ENCODE results near the gene SP7.

The SP7 gene

DNA sequence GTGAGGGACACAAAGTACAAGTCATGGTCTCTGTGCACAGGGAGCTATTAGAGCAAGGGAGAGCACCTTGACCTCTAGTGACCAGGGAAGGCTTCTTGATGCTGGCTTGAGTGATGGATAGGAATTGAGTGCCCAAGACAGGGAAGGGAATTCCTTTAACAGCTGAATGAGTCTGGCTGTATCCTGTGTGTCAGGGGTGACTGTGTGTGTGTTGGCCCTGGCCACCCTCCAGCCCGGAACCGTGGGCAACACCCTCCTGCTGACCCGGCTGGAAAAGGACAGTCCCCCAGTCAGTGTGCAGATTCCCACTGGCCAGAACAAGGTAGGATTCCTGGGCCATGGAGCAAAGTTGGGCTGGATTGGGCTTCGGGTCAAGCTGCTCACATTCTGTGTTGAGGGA lies 46.3 kb downstream of the SP7 start:
- Histone ChIP-seq H3K27ac (ENCODE audit: low read length) (no peak overlapping the region), H3K27me3 (ENCODE audit: low read depth, low read length) (no peaks in the 10 kb centered on the region), H3K4me3 (ENCODE audit: low read depth in 1 of 2, low read length in 2 of 2) (no peak overlapping the region), H3K9me3 (ENCODE audit: control insufficient read depth in 1 of 2, low read length in 2 of 2) (no peaks in the 10 kb centered on the region), H3K36me3 (ENCODE audit: control insufficient read depth in 1 of 2, insufficient read depth in 2 of 2, low read length in 2 of 2) (no peaks in the 10 kb centered on the region), H3K4me1 (ENCODE audit: control insufficient read depth in 1 of 2, insufficient read depth in 2 of 2, low read length in 2 of 2) (peaks cover 0 to 4% of the 10 kb centered on the region in 2 donors)

GRCh38 chr12:53288322-53288721 lies 47.8 kb downstream of the SP7 start:
- Histone ChIP-seq H3K4me1 (ENCODE audit: control insufficient read depth in 1 of 2, insufficient read depth in 2 of 2, low read length in 2 of 2) (no peaks in the 10 kb centered on the region), H3K36me3 (ENCODE audit: control insufficient read depth in 1 of 2, insufficient read depth in 2 of 2, low read length in 2 of 2) (no peaks in the 10 kb centered on the region), H3K4me3 (ENCODE audit: low read depth in 1 of 2, low read length in 2 of 2) (no peak overlapping the region), H3K9me3 (ENCODE audit: control insufficient read depth in 1 of 2, low read length in 2 of 2) (no peaks in the 10 kb centered on the region), H3K27ac (ENCODE audit: low read length) (no peak overlapping the region), H3K27me3 (ENCODE audit: low read depth, low read length) (no peaks in the 10 kb centered on the region)

- H3K4me3 ChIP-seq (ENCODE audit: low read depth in 1 of 2, low read length in 2 of 2), result no peak overlapping the region
- no peaks in the 10 kb centered on the region for H3K36me3 ChIP-seq (ENCODE audit: control insufficient read depth in 1 of 2, insufficient read depth in 2 of 2, low read length in 2 of 2)
- H3K27me3 ChIP-seq (ENCODE audit: low read depth, low read length), result no peaks in the 10 kb centered on the region
- H3K9me3 ChIP-seq (ENCODE audit: control insufficient read depth in 1 of 2, low read length in 2 of 2), result no peaks in the 10 kb centered on the region
- H3K27ac ChIP-seq (ENCODE audit: low read length), result no peak overlapping the region
- no peaks in the 10 kb centered on the region for H3K4me1 ChIP-seq (ENCODE audit: control insufficient read depth in 1 of 2, insufficient read depth in 2 of 2, low read length in 2 of 2)
Measured at GRCh38 chr12:53287741-53288216, 48.4 kb downstream of the SP7 start.

DNA sequence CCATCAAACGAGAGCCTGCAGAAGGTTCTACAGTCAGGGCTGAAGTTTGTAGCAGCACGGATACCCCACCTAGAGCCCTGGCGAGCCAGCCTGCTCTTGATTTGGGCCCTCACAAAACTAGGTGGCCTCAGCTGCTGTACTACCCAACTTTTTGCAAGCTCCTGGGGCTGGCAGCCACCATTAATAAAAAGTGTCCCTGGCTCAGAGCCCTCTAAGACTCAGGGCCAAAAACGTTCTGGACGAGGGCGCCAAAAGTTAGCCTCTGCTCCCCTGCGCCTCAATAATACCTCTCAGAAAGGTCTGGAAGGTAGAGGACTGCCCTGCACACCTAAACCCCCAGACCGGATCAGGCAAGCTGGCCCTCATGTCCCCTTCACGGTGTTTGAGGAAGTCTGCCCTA lies 49.7 kb downstream of the SP7 start:
- no peaks in the 10 kb centered on the region for H3K36me3 ChIP-seq (ENCODE audit: control insufficient read depth in 1 of 2, insufficient read depth in 2 of 2, low read length in 2 of 2)
- H3K4me3 ChIP-seq (ENCODE audit: low read depth in 1 of 2, low read length in 2 of 2), result no peak overlapping the region
- H3K27ac ChIP-seq (ENCODE audit: low read length), result no peak overlapping the region
- no peaks in the 10 kb centered on the region for H3K27me3 ChIP-seq (ENCODE audit: low read depth, low read length)
- no peaks in the 10 kb centered on the region for H3K4me1 ChIP-seq (ENCODE audit: control insufficient read depth in 1 of 2, insufficient read depth in 2 of 2, low read length in 2 of 2)
- H3K9me3 ChIP-seq (ENCODE audit: control insufficient read depth in 1 of 2, low read length in 2 of 2), result no peaks in the 10 kb centered on the region

GRCh38 chr12:53279888-53280498 lies 56.2 kb downstream of the SP7 start:
- Histone ChIP-seq H3K4me3 (ENCODE audit: low read depth in 1 of 2, low read length in 2 of 2) (no peak overlapping the region), H3K4me1 (ENCODE audit: control insufficient read depth in 1 of 2, insufficient read depth in 2 of 2, low read length in 2 of 2) (no peaks in the 10 kb centered on the region), H3K9me3 (ENCODE audit: control insufficient read depth in 1 of 2, low read length in 2 of 2) (no peaks in the 10 kb centered on the region), H3K27ac (ENCODE audit: low read length) (no peak overlapping the region), H3K36me3 (ENCODE audit: control insufficient read depth in 1 of 2, insufficient read depth in 2 of 2, low read length in 2 of 2) (no peaks in the 10 kb centered on the region), H3K27me3 (ENCODE audit: low read depth, low read length) (no peaks in the 10 kb centered on the region)

- H3K36me3 ChIP-seq (ENCODE audit: control insufficient read depth in 1 of 2, insufficient read depth in 2 of 2, low read length in 2 of 2), result no peaks in the 10 kb centered on the region
Measured at GRCh38 chr12:53279283-53279869, 56.8 kb downstream of the SP7 start.

DNA sequence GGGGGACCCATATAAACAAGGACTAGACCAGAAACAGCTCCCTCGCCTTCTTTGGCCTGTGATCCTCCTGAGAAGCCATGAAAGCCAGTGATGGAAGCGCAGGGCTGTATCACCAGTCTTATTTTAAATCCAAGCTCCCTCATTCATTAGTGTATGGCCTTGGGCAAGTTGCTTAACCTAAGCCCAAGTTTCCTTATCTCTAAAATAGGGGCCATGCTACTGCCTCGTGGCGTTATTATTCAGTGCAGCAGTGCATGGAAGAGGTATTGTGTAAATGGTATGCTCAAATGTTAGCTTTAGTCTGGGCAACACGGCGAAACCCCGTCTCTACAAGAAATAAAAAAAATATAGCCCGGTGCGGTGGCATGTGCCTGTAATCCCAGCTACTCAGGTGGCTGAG lies 58.2 kb downstream of the SP7 start:
- H3K4me3 ChIP-seq (ENCODE audit: low read depth in 1 of 2, low read length in 2 of 2), result no peak overlapping the region
- no peaks in the 10 kb centered on the region for H3K36me3 ChIP-seq (ENCODE audit: control insufficient read depth in 1 of 2, insufficient read depth in 2 of 2, low read length in 2 of 2)
- H3K9me3 ChIP-seq (ENCODE audit: control insufficient read depth in 1 of 2, low read length in 2 of 2), result no peaks in the 10 kb centered on the region
- H3K27me3 ChIP-seq (ENCODE audit: low read depth, low read length), result no peaks in the 10 kb centered on the region
- no peak overlapping the region for H3K27ac ChIP-seq (ENCODE audit: low read length)
- no peaks in the 10 kb centered on the region for H3K4me1 ChIP-seq (ENCODE audit: control insufficient read depth in 1 of 2, insufficient read depth in 2 of 2, low read length in 2 of 2)

More at GRCh38 chr12:53279283-53279869, 56.8 kb downstream of the SP7 start:
- Histone ChIP-seq H3K9me3 (ENCODE audit: control insufficient read depth in 1 of 2, low read length in 2 of 2) (no peaks in the 10 kb centered on the region), H3K27me3 (ENCODE audit: low read depth, low read length) (no peaks in the 10 kb centered on the region), H3K4me1 (ENCODE audit: control insufficient read depth in 1 of 2, insufficient read depth in 2 of 2, low read length in 2 of 2) (no peaks in the 10 kb centered on the region), H3K4me3 (ENCODE audit: low read depth in 1 of 2, low read length in 2 of 2) (no peak overlapping the region), H3K27ac (ENCODE audit: low read length) (no peak overlapping the region)
